H1 (cell line): Measurements from ENCODE around the gene KCNJ5. TPM values are rescaled to one million over a fixed set of nuclear protein-coding genes. Genes with fewer than 3 reads are reported as not detected.

ENCODE experiments used
- CTCF ChIA-PET: fragments of 300-600 bp; sonication (Branson Sonifier 250); formaldehyde crosslinking; loops from one replicate; lab custom pipeline; 2021; ENCODE audit not compliant: partially characterized antibody; lab: Charles Lee
- POLR2A ChIA-PET: fragments of 300-600 bp; sonication (Branson Sonifier 250); formaldehyde crosslinking; loops from one replicate; lab custom pipeline; 2021; ENCODE audit warnings: inconsistent platforms; ENCODE audit not compliant: partially characterized antibody; lab: Charles Lee
- DNase-seq, 2 experiments: peaks; one replicate each; pipeline versions ENCODE4 v3.0.0 to v3.0.0-alpha.2; 2010 to 2022; ENCODE audit warnings: low spot score in 2 of 2, low read depth in 1 of 2, mixed read lengths in 1 of 2
- FAIRE-seq: peaks from 2 replicates; lab custom pipeline; 2011; peaks lifted over from hg19 to GRCh38; lab: Jason Lieb, UNC
- H2AFZ ChIP-seq: 2 replicates; pipeline ENCODE4 v1.8.1; 2012; ENCODE audit warnings: low read length, inconsistent platforms
- H2AK5ac ChIP-seq: 2 replicates; pipeline ENCODE4 v1.6.1; 2013; ENCODE audit warnings: low read depth, low read length
- H2BK120ac ChIP-seq: replicated peaks from 2 replicates; pipeline ENCODE3; 2013; ENCODE audit warnings: low read depth, low read length, inconsistent platforms
- H2BK12ac ChIP-seq: 2 replicates; pipeline ENCODE4 v1.6.1; 2013; ENCODE audit warnings: low read depth, low read length
- H2BK15ac ChIP-seq: 2 replicates; pipeline ENCODE4 v1.6.1; 2013; ENCODE audit warnings: low read length
- H2BK20ac ChIP-seq: 2 replicates; pipeline ENCODE4 v1.6.1; 2013; ENCODE audit warnings: low read length
- H2BK5ac ChIP-seq: 2 replicates; pipeline ENCODE4 v1.6.1; 2013; ENCODE audit warnings: low read depth, low read length
- H3K14ac ChIP-seq: 2 replicates; pipeline ENCODE4 v1.6.1; 2013; ENCODE audit warnings: inconsistent platforms; ENCODE audit not compliant: insufficient read length
- H3K18ac ChIP-seq: 2 replicates; pipeline ENCODE4 v1.6.1; 2013; ENCODE audit warnings: low read length; ENCODE audit errors: extremely low read depth
- H3K23ac ChIP-seq: 2 replicates; pipeline ENCODE4 v1.6.1; 2013; ENCODE audit warnings: inconsistent platforms; ENCODE audit not compliant: insufficient read length
- H3K23me2 ChIP-seq: 2 replicates; pipeline ENCODE4 v1.6.1; 2013; ENCODE audit warnings: low read depth, low read length
- H3K27ac ChIP-seq: 2 replicates; pipeline ENCODE4 v1.6.1; 2011; ENCODE audit warnings: low read depth, low read length, inconsistent platforms
- H3K27me3 ChIP-seq, 4 experiments: replicated peaks in 1 of 4; 1 replicate in 1 of 4; 2 replicates in 3 of 4; pipeline versions ENCODE4 v1.6.1 to v1.8.1; 2011 to 2013; ENCODE audit warnings: low read length in 3 of 4, mild to moderate bottlenecking in 3 of 4, inconsistent platforms in 2 of 4, mixed read lengths in 2 of 4, moderate library complexity in 1 of 4; ENCODE audit not compliant: control insufficient read depth in 3 of 4, insufficient read depth in 3 of 4; ENCODE audit errors: extremely low read depth in 1 of 4
- H3K36me3 ChIP-seq, 4 experiments: 2 replicates each; pipeline versions ENCODE4 v1.6.1 to v1.8.1; 2011 to 2013; ENCODE audit warnings: mild to moderate bottlenecking in 4 of 4, low read length in 3 of 4, moderate library complexity in 2 of 4, control low read depth in 1 of 4, inconsistent platforms in 1 of 4; ENCODE audit not compliant: insufficient read depth in 4 of 4, control insufficient read depth in 2 of 4
- H3K4ac ChIP-seq: replicated peaks from 2 replicates; pipeline ENCODE3; 2013; ENCODE audit warnings: low read length, low read depth, mixed read lengths, inconsistent platforms; ENCODE audit not compliant: insufficient read length
- H3K4me1 ChIP-seq, 4 experiments: replicated peaks in 1 of 4; 1 replicate in 1 of 4; 2 replicates in 3 of 4; pipeline versions ENCODE4 v1.6.1 to v1.8.1; 2011 to 2013; ENCODE audit warnings: low read length in 3 of 4, inconsistent platforms in 2 of 4, mixed read lengths in 1 of 4; ENCODE audit not compliant: insufficient read depth in 4 of 4, control insufficient read depth in 3 of 4
- H3K4me2 ChIP-seq, 2 experiments: 2 replicates each; pipeline versions ENCODE4 v1.6.1 to v1.8.1; 2011 to 2013; ENCODE audit warnings: low read depth in 2 of 2, low read length in 2 of 2, control low read depth in 1 of 2, inconsistent platforms in 1 of 2, mild to moderate bottlenecking in 1 of 2; ENCODE audit not compliant: insufficient read depth in 1 of 2
- H3K4me3 ChIP-seq, 4 experiments: fragments of 200-600, 300-600 bp in 1 of 4; sonication (generic), shearing (Covaris generic), sonication (Bioruptor Twin) in 1 of 4; 2 replicates each; pipeline versions ENCODE4 v1.5.1 to v1.8.1; 2011 to 2016; ENCODE audit warnings: low read length in 4 of 4, low read depth in 3 of 4, control low read depth in 2 of 4, inconsistent platforms in 2 of 4, mild to moderate bottlenecking in 2 of 4, mixed read lengths in 1 of 4, moderate library complexity in 1 of 4; ENCODE audit not compliant: insufficient read depth in 2 of 4; ENCODE audit errors: extremely low read depth in 1 of 4
- H3K56ac ChIP-seq: replicated peaks from 2 replicates; pipeline ENCODE3; 2013; ENCODE audit warnings: low read depth, mild to moderate bottlenecking, mixed read lengths, low read length, inconsistent platforms; ENCODE audit not compliant: insufficient read length
- H3K79me1 ChIP-seq: 2 replicates; pipeline ENCODE4 v1.6.1; 2013; ENCODE audit warnings: low read depth, low read length, control low read depth
- H3K79me2 ChIP-seq, 2 experiments: 2 replicates each; pipeline versions ENCODE4 v1.6.1 to v1.8.1; 2012 to 2013; ENCODE audit warnings: low read length in 2 of 2, mild to moderate bottlenecking in 2 of 2, inconsistent platforms in 1 of 2; ENCODE audit not compliant: insufficient read depth in 2 of 2, control insufficient read depth in 1 of 2
- H3K9ac ChIP-seq, 4 experiments: replicated peaks in 1 of 4; 1 replicate in 1 of 4; 2 replicates in 3 of 4; pipeline versions ENCODE4 v1.6.1 to v1.8.1; 2011 to 2013; ENCODE audit warnings: low read depth in 3 of 4, low read length in 3 of 4, control low read depth in 2 of 4, mild to moderate bottlenecking in 2 of 4, moderate library complexity in 2 of 4, inconsistent platforms in 1 of 4; ENCODE audit errors: extremely low read depth in 1 of 4
- H3K9me3 ChIP-seq, 2 experiments: 2 replicates each; pipeline versions ENCODE4 v1.6.1 to v1.8.1; 2012 to 2013; ENCODE audit warnings: mild to moderate bottlenecking in 2 of 2, moderate library complexity in 2 of 2, control low read depth in 1 of 2, inconsistent platforms in 1 of 2, low read depth in 1 of 2, low read length in 1 of 2, mixed read lengths in 1 of 2; ENCODE audit not compliant: insufficient read depth in 2 of 2
- H4K20me1 ChIP-seq, 2 experiments: replicated peaks in 1 of 2; 2 replicates each; pipeline versions ENCODE3 to v1.8.1; 2011 to 2013; ENCODE audit warnings: inconsistent platforms in 2 of 2, low read length in 2 of 2, mild to moderate bottlenecking in 1 of 2; ENCODE audit not compliant: insufficient read depth in 2 of 2, control insufficient read depth in 1 of 2
- H4K5ac ChIP-seq: 2 replicates; pipeline ENCODE4 v1.6.1; 2013; ENCODE audit warnings: low read length, low read depth, mixed read lengths, inconsistent platforms; ENCODE audit not compliant: insufficient read length
- H4K8ac ChIP-seq: 2 replicates; pipeline ENCODE4 v1.8.0; 2013; ENCODE audit warnings: mild to moderate bottlenecking, moderate library complexity, low read length, inconsistent platforms; ENCODE audit not compliant: insufficient read depth; ENCODE audit errors: extremely low read depth
- H4K91ac ChIP-seq: replicated peaks from 2 replicates; pipeline ENCODE3; 2013; ENCODE audit warnings: low read length, mixed read lengths, inconsistent platforms; ENCODE audit not compliant: insufficient read length
- ASH2L ChIP-seq: fragments of 200-600, 300-600 bp; sonication (generic); IDR thresholded peaks from one replicate; pipeline ENCODE4 v1.7.1; 2017; ENCODE audit warnings: low read length
- ATF2 ChIP-seq: IDR thresholded peaks from 2 replicates; pipeline ENCODE4 v1.6.1; 2012; ENCODE audit warnings: low read length, inconsistent platforms
- BRCA1 ChIP-seq: IDR thresholded peaks from 2 replicates; pipeline ENCODE4 v1.6.1; 2012; ENCODE audit warnings: low read depth, low read length, improper control_type of control experiment
- GTF2F1 ChIP-seq: IDR thresholded peaks from 2 replicates; pipeline ENCODE4 v1.6.1; 2012; ENCODE audit warnings: low read depth, low read length, improper control_type of control experiment, borderline replicate concordance
- KDM4A ChIP-seq: IDR thresholded peaks from one replicate; pipeline ENCODE4 v1.7.1; 2012; ENCODE audit warnings: low read depth, mild to moderate bottlenecking, moderate library complexity, low read length, inconsistent platforms; ENCODE audit not compliant: severe bottlenecking
- RFX5 ChIP-seq: IDR thresholded peaks from 2 replicates; pipeline ENCODE4 v1.6.1; 2011; ENCODE audit warnings: low read depth, low read length, improper control_type of control experiment, borderline replicate concordance
- TAF1 ChIP-seq: IDR thresholded peaks from 2 replicates; pipeline ENCODE4 v1.6.1; 2011; ENCODE audit warnings: mild to moderate bottlenecking, low read depth, low read length
- WGBS, 2 experiments: shearing (Covaris generic) in 1 of 2; methylation state at CpG; one replicate each; pipeline versions ENCODE4 v1.1.6 to v1.1.7; 2013 to 2015; ENCODE audit warnings: low lambda C conversion rate in 2 of 2, mixed read lengths in 2 of 2, inconsistent platforms in 1 of 2, low coverage in 1 of 2, missing lambda C conversion rate in 1 of 2; ENCODE audit not compliant: insufficient replicate concordance in 2 of 2, insufficient coverage in 1 of 2, insufficient read length in 1 of 2; ENCODE audit errors: extremely low coverage in 1 of 2, missing lambda C conversion rate in 1 of 2; 5-methylcytosine and 5-hydroxymethylcytosine counted together
- long read RNA-seq, 2 experiments: library from RNA in 1 of 2; library from capped mRNA in 1 of 2; stranded (forward); transcript quantifications; one replicate each; pipeline ENCODE4 v2.0.0, GENCODE V29; 2021; ENCODE audit warnings: inconsistent platforms in 1 of 2
- polyA minus RNA-seq, 3 experiments: library from RNA; depleted of rRNA, polyadenylated mRNA; stranded (reverse); fragments of >200 nt; gene quantifications; 1 replicate in 2 of 3; 2 replicates in 1 of 3; pipeline ENCODE4 v1.2.3, GENCODE V29; 2011
- polyA plus RNA-seq, 7 experiments: library from polyadenylated mRNA; depleted of rRNA in 3 of 7; stranded (reverse) in 5 of 7; unstranded in 2 of 7; fragments of >200 nt in 5 of 7; fragments of 200-250 nt in 2 of 7; gene quantifications; 1 replicate in 5 of 7; 2 replicates in 1 of 7; 4 replicates in 1 of 7; pipeline versions ENCODE4 v1.2.1 to v1.2.3, GENCODE V29; 2011 to 2013; ENCODE audit warnings: missing spikeins in 2 of 7, mixed read lengths in 2 of 7
- total RNA-seq: library from RNA; stranded (reverse); fragmentation: NEBNext Ultra II Directional; extraction: Animal tissue kit (Norgen Biotek cat#: 25700); gene quantifications from 2 replicates; pipeline ENCODE4 v1.2.1, GENCODE V29; 2021

KCNJ5 gene
- not detected in 2 replicates for total RNA-seq
- polyA plus RNA-seq (2011; rRNA removed), result 0.03 and 0.05 TPM in 2 replicates
- 0.03 TPM for polyA plus RNA-seq (2011; cell fraction: cytosol; rRNA removed)
- 0.10 TPM for polyA plus RNA-seq (2011; cell fraction: nucleus; rRNA removed)
- 0.03 to 0.09 TPM in 2 of 4 replicates, not detected in the others for polyA plus RNA-seq (2012, experiment 1 of 2)
- not detected for polyA plus RNA-seq (2012, experiment 2 of 2)
- polyA plus RNA-seq (2013, experiment 1 of 2), result not detected
- polyA plus RNA-seq (2013, experiment 2 of 2), result not detected
- polyA minus RNA-seq (2011; rRNA and poly(A)+ RNA removed), result 0.13 TPM in 1 of 2 replicates, not detected in the other
- polyA minus RNA-seq (2011; cell fraction: cytosol; rRNA and poly(A)+ RNA removed), result 0.22 TPM
- not detected for polyA minus RNA-seq (2011; cell fraction: nucleus; rRNA and poly(A)+ RNA removed)
- long read RNA-seq, experiment 1, result 0 reads
- long read RNA-seq, experiment 2, result 0 reads

GRCh38 chr11:128890543-128891368, at the start of gene KCNJ5:
Gene KCNJ5, plus strand, starts transcription at chr11:128891356. Its CDS starts 19,918 bp downstream, at chr11:128911274.
- POLR2A ChIA-PET, result interaction anchor here (0.9 to 2.6 kb wide), 5 partner anchors 11 to 483 kb away, joined by 3 to 19 read pairs (median 4); no protein-coding TSS in a partner anchor
- Histone ChIP-seq H3K9ac (no peak within 1 kb of the TSS), H3K18ac (no peak within 1 kb of the TSS), H3K23ac (no peak within 1 kb of the TSS), H4K20me1 (peaks cover 0 to 3% of the 10 kb centered on the region in 2 experiments), H3K4me1 (peaks cover 4 to 15% (median 12%) of the 10 kb centered on the region in 4 experiments; a peak in 6 of 7 replicates), H2BK5ac (no peak within 1 kb of the TSS), H2BK12ac (peak within 1 kb of the TSS; percentile 46; the same call in 1 of the 2 replicates), H4K5ac (no peak within 1 kb of the TSS), H4K8ac (no peak within 1 kb of the TSS), H3K79me2 (no peaks in the 10 kb centered on the region), H3K9me3 (no peaks in the 10 kb centered on the region), H3K27ac (no peak within 1 kb of the TSS), H3K79me1 (no peaks in the 10 kb centered on the region), H2BK20ac (no peak within 1 kb of the TSS), H3K36me3 (no peaks in the 10 kb centered on the region), H4K91ac (no peak within 1 kb of the TSS), H3K4me2 (peak within 1 kb of the TSS; percentile 86 to 99), H2AK5ac (no peak within 1 kb of the TSS), H2BK15ac (no peak within 1 kb of the TSS), H3K14ac (no peak within 1 kb of the TSS), H3K27me3 (peaks cover 35 to 84% (median 82%) of the 10 kb centered on the region in 4 experiments), H2BK120ac (no peak within 1 kb of the TSS), H3K56ac (no peak within 1 kb of the TSS), H3K4me3 (peak within 1 kb of the TSS; percentile 35 to 67 (median 50)), H3K23me2 (peaks cover 7% of the 10 kb centered on the region), H2AFZ (0 out of 2 replicates have a peak within 1 kb of the TSS, but pooled peaks have one; percentile 35), H3K4ac (no peak within 1 kb of the TSS)
- FAIRE-seq (no peak), DNase-seq (peak in 1 of 2 experiments; percentile 77)
- 2% methylated on average over 36 of the region's 85 CpGs; no CpG with 5 or more reads in 1 of the 2 experiments for WGBS, 2 experiments
- CTCF ChIA-PET, result interaction anchor here (0.8 to 13.1 kb wide), 7 partner anchors 18 to 485 kb away, joined by 3 to 473 read pairs (median 15); partner anchors contain the start of genes BARX2 and TP53AIP1
- TF ChIP-seq ATF2 (no peak), RFX5 (no peak), BRCA1 (no peak), ASH2L (peak; percentile 92), GTF2F1 (no peak), TAF1 (no peak), KDM4A (peak; percentile 80)
